Spleen (tissue), 11 donors: Measurements from ENCODE around the gene YTHDC2. TPM values are rescaled to one million over a fixed set of nuclear protein-coding genes. Genes with fewer than 3 reads are reported as not detected.

Experiments used
- DNase-seq: peaks from one replicate; pipeline ENCODE4 v3.0.0-alpha.2; 2020
- H3K27ac ChIP-seq, 8 donors: fragments of 200-600 bp; sonication (generic) in 7 of 8; 1 replicate in 4 of 8; 2 replicates in 4 of 8; pipeline versions ENCODE4 v1.5.0 to v1.8.0; 2016 to 2021; ENCODE audit warnings: inconsistent platforms in 4 of 8, mild to moderate bottlenecking in 4 of 8, moderate library complexity in 1 of 8
- H3K27me3 ChIP-seq, 7 donors: fragments of 200-600 bp; sonication (generic) in 6 of 7; replicated peaks in 1 of 7; 1 replicate in 4 of 7; 2 replicates in 3 of 7; pipeline versions ENCODE4 v1.5.0 to v1.8.0; 2016 to 2021; ENCODE audit warnings: inconsistent platforms in 3 of 7, mild to moderate bottlenecking in 1 of 7
- H3K36me3 ChIP-seq, 6 donors: fragments of 200-600 bp; sonication (generic) in 5 of 6; 1 replicate in 4 of 6; 2 replicates in 2 of 6; pipeline versions ENCODE4 v1.5.0 to v1.8.0; 2016 to 2021; ENCODE audit warnings: inconsistent platforms in 2 of 6
- H3K4me1 ChIP-seq, 6 donors: fragments of 200-600 bp; sonication (generic) in 5 of 6; 1 replicate in 3 of 6; 2 replicates in 3 of 6; pipeline versions ENCODE4 v1.5.0 to v1.8.0; 2016 to 2021; ENCODE audit warnings: inconsistent platforms in 3 of 6
- H3K4me3 ChIP-seq, 8 donors: fragments of 200-600 bp; sonication (generic) in 7 of 8; 1 replicate in 4 of 8; 2 replicates in 4 of 8; pipeline versions ENCODE4 v1.5.0 to v1.8.0; 2016 to 2021; ENCODE audit warnings: inconsistent platforms in 4 of 8, mild to moderate bottlenecking in 4 of 8, moderate library complexity in 2 of 8
- H3K9me3 ChIP-seq, 8 donors: fragments of 200-600 bp; sonication (generic) in 7 of 8; 1 replicate in 4 of 8; 2 replicates in 4 of 8; pipeline versions ENCODE4 v1.5.0 to v1.8.0; 2016 to 2021; ENCODE audit warnings: inconsistent platforms in 4 of 8
- CTCF ChIP-seq, 11 experiments: fragments of 200-600 bp in 7 of 11; fragments of 450-650 bp in 4 of 11; sonication (generic) in 4 of 11; IDR thresholded peaks in 8 of 11; conservative IDR thresholded peaks in 3 of 11; 1 replicate in 7 of 11; 2 replicates in 4 of 11; pipeline versions ENCODE4 v1.4.0 to v1.8.0; 2016 to 2021; ENCODE audit warnings: antibody characterized with exemption in 11 of 11, inconsistent platforms in 4 of 11, mild to moderate bottlenecking in 1 of 11
- intact Hi-C: fragments of 100-400 bp; cut with DNase I; formaldehyde crosslinking; loops from one replicate; pipeline ENCODE4 v1.15.0; 2023; ENCODE audit warnings: low total_unique reads
- polyA plus RNA-seq, 3 donors: library from polyadenylated mRNA; stranded (reverse); fragments of 200-250 nt; gene quantifications; one replicate each; pipeline ENCODE4 v1.2.1, GENCODE V29; 2013
- small RNA-seq, 4 donors: library from RNA; depleted of rRNA; stranded (forward); fragments of <200 nt; gene quantifications; one replicate each; pipeline ENCODE3, GENCODE V24; 2016
- total RNA-seq, 7 donors: library from RNA; depleted of rRNA in 3 of 7; stranded (reverse); fragments of >200 nt in 3 of 7; fragmentation: NEBNext Ultra II Directional in 4 of 7; extraction: Animal tissue kit (Norgen Biotek cat#: 25700) in 4 of 7; gene quantifications; one replicate each; pipeline versions ENCODE4 v1.1.0 to v1.2.1, GENCODE V29; 2016 to 2021
- donor health status: healthy with polysubstance abuse.
- donor health status: DM: no; HTN: no; CAD: no; lungs with moderate emphysema.
- donor health status: DM: no; HTN: no; CAD: no.
- donor health status: Bipolar disorder and iron deficiency.
- donor health status: healthy.
- donor health status: DM: no; HTN: no; CAD: no.
- donor health status: DM: yes; HTN: yes; CAD: no.

Gene YTHDC2
- total and polyA plus RNA-seq, 10 donors, result 9.3 to 52.2 (median 33.8) TPM

- TF ChIP-seq CTCF (IDR thresholded peaks at IDR 0.05 in 8 of 11, conservative IDR thresholded peaks at IDR 0.05 in 3 of 11), result no peak
- no peaks in the 10 kb centered on the region for H3K27me3 ChIP-seq
- intact Hi-C loops, result no loop called here
- no peak overlapping the region for H3K4me3 ChIP-seq
- H3K36me3 ChIP-seq, result no peaks in the 10 kb centered on the region
- H3K9me3 ChIP-seq, result peaks cover 0 to 9% (median 7%) of the 10 kb centered on the region in 8 donors
- no peaks in the 10 kb centered on the region for H3K4me1 ChIP-seq
- DNase-seq, result no peak
- no peak overlapping the region for H3K27ac ChIP-seq
These were observed 128.2 kb downstream of the YTHDC2 start for GRCh38 chr5:113641715-113642114.

Small RNAs within 50 kb of the gene (small RNA-seq; reads per million reads assigned to genes)
- 0 to 0.06 (median 0) reads per million in 4 donors for gene RNU4ATAC13P

Other genes starting within 250 kb of the YTHDC2 start
- gene TSSK1B, start 78.7 kb upstream of the YTHDC2 start, total RNA-seq, result not detected
- not detected for gene TSSK1B, start 78.7 kb upstream of the YTHDC2 start, polyA plus RNA-seq
- 10 to 100 TPM; 13.9 to 32.8 (median 17.6) TPM for gene MCC, start 25.2 kb upstream of the YTHDC2 start, total RNA-seq
- gene MCC, start 25.2 kb upstream of the YTHDC2 start, polyA plus RNA-seq, result 1 to 10 TPM; 1.3 to 2.1 (median 1.6) TPM